GM18867 (cell line): ENCODE measurements around the gene FMN2.

Experiments
- ATAC-seq: cut with Tn5 transposase; IDR thresholded peaks from one replicate; pipeline ENCODE4 v1.9.1; 2021; ENCODE audit warnings: mild to moderate bottlenecking, moderate library complexity; ENCODE audit not compliant: unreplicated experiment

FMN2 gene

DNA sequence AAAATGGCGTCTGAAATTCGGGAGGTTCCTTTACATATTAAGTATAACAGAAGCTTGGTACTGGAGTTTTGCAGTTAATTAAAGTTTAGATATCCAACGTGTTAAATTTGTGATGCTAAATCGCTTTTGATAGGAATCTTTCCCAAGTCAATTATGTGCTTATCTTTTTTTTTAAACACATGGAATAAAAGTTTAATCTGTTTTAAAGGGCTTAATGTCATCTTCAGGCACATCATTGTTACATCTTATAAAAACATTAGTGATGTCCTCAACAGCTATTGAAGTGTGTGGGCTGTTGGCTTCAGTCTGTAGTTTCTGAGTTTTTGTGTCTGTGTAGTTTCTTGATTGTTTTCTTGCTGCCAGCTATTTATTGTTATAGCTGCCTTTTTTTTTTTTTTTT lies 5.3 kb downstream of the FMN2 start:
- no peak for ATAC-seq

DNA sequence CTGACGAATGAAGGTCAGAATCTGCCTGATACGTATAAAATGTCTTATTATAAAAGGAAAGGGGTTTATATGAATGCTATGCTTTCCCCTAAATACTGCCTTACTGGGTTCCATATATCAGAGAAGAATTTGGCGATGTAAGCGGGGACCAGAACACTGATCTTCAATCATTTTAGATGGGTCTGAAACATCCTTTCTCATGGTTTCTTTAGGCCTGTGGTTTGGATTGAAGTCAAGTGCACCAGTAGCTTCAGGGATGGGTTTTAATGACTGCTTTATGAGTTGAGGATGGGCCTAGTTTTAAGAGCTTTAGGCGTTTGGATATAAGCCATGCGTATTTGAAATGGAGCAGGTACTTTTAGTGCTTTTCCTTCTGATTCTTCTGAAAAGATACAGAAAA lies 6.9 kb downstream of the FMN2 start:
- no peak for ATAC-seq

GRCh38 chr1:240099329-240099728 lies 7.6 kb downstream of the FMN2 start:
- ATAC-seq: no peak

DNA sequence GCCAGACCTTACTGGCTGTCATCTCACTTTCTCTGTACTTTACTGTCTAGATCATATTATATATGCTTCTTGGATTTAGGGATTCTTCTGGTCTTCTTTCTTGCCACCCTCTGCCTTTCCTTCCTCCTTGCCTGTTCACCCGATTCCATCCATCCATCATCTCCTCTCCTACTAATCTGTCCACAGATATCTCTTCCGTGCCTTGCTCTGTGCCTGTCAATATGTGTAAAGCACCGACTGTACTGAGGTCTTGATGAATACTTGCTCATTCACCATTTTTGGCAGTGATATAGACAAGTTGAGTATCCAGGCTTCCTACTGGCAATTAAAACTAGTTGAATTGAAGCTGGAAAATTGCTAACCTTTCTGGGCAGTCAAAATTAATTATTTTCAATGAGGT lies 8.1 kb downstream of the FMN2 start:
- no peak for ATAC-seq

DNA sequence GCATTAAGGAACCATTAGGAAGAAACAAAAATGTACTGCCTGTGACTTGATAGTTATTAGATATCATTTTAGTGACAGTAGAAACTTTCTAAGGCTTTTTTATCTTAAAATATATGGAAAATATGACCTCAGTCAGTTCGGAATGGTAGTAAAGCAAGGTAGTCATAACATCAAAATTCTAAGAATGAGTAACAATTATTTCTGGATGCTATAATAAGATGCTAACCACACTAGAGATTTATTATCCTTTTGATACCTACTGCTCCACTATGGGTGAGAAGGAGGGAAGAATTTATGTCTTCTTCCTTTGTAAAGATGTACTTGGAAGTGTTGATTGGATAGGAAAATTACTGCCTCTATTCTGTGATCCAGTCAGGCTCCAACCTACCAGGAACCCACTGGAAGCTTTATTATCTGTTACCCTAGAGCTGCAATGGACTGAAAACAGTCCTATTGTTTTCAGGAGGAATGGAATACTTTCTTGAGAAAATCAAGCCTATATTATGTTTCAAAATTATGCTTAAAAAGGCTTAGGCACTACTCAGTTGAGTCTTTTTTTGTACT lies 8.8 kb downstream of the FMN2 start:
- ATAC-seq: no peak

DNA sequence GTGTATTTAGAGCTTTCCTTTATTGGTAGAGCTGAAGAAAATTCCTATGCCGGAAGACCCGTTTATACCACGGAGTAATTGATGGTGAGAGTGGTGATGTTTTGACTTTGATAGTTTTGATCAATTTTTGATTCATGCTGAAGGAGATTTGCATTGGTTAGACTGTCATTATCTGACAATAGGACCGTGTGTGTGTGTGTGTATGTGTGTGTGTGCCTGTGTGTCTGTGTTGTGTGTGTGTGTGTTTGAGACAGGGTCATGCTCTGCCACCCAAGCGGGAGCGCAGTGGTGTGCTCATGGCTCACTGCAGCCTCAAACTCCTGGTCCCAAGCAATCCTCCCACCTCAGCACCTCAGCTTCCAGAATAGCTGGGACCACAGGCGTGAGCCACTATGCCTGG lies 9.6 kb downstream of the FMN2 start:
- ATAC-seq: no peak

- no peak for ATAC-seq
These were observed 10.1 kb downstream of the FMN2 start for GRCh38 chr1:240101737-240102136.

GRCh38 chr1:240104672-240105071 lies 13.0 kb downstream of the FMN2 start:
- ATAC-seq: no peak

DNA sequence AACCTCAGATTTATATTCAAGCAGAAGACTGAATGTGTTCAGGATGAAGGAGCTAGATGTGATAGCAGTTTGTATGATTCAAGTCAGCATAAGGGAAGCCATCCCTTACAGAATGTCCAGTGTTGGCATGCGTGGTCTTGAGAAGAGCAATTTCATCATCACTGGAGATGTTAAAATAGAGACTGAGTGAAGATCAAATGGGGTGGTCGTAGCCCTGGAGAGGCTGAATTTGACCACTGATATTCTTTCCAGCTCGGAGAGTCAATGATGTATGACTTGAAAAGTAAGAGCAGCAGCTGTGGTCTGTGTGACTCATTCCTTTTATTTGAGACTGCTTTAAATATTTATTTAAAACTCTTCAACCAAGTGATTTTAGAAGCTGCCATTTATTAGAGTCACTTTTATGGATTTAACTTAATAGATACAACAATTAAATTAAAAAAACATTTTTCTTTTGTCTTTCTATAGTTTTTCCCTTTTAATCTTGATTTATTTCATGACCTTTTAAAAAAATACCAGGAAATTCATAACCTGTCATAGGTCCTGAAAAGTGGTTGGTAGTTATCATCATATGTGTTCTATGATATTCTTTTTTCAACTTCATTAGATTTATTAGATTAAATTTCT lies 15.5 kb downstream of the FMN2 start:
- ATAC-seq: no peak

GRCh38 chr1:240109130-240109529 lies 17.4 kb downstream of the FMN2 start:
- no peak for ATAC-seq

GRCh38 chr1:240109920-240110636 lies 18.4 kb downstream of the FMN2 start:
- no peak for ATAC-seq

- no peak for ATAC-seq
These were observed 19.9 kb downstream of the FMN2 start for GRCh38 chr1:240111558-240111957.

DNA sequence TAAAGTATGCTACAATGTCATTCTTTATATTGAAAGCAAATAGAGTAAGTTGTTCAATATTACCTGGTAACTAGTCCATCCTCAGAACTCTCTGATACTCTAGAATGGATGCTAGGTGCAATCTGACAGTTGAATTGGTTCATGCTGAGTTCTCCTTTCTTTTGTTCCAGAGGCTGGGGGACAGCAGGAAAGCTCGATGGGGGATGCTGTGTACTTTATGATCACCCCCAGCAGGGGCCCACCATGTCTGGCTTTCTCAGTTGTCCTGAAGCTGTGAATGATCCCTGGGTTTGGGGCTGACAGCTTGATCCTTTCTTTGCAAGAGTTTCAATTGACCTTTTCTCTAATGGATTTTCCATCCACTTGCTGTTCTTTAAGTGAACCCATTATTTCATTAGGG lies 22.5 kb downstream of the FMN2 start:
- ATAC-seq: no peak

- no peak for ATAC-seq
These were observed 24.1 kb downstream of the FMN2 start for GRCh38 chr1:240115831-240116230.

DNA sequence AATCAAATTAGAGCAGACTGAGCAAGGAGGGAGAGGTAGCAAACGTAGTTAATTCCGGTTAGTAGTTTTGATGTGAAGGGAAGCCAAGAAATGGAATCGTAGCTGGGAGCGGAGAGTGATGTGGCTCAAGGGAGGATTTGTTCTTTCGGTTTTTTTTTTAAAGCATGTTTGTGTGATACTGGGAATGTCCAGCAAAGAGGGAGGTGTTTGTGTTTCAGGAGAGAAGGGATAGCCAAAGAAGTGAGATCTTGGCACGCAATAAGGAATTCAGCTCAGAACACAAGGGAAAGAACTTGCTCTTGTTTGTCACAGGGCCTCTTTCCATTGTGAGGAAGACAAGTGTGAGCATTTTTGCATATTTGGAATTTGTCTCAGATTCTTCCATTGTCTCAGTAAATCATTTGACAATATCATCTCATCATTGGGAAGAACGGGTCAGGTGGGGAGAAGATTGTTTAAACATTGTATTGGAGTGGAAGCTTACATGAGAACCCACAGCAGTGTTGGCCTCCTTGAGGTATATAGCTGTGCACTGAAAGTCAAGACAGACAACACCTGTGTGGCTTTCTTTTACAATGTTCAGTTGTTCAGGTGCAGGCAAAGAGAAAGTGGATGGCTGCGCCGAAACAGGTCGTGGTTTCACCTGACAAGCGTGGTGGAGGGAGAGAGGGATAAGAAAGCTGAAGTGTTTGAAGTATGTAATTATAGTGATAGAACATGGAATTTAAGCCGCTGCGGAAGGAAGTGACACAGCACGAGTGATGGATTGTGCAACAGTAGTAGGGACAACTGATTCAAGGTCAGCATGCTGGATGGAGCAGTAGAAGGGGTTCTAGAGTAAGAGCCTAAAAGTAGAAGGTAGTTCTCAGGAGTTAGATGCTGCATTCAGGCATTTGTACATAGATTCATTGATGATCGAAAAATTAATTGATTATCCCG lies 25.4 kb downstream of the FMN2 start:
- ATAC-seq: no peak

DNA sequence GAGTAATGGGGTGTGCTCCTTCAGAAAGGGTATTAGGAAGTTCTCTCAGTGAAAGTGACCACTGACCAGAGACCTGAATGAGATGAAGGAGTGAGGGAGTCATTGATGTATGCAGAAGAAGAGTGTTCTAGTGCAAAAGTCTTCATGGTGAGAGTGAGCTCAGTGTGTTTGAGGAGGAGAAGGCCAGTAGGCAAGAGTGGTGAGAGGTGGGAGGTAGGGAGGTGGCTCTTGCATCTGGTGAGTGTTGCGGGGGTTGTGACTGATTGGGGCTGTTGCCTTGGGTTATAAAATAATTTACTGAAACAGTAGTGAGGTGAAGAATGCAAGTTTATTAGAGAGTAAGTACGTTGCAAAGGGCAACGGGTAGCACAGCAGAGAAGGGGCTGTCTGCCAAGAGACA lies 26.2 kb downstream of the FMN2 start:
- ATAC-seq: no peak

DNA sequence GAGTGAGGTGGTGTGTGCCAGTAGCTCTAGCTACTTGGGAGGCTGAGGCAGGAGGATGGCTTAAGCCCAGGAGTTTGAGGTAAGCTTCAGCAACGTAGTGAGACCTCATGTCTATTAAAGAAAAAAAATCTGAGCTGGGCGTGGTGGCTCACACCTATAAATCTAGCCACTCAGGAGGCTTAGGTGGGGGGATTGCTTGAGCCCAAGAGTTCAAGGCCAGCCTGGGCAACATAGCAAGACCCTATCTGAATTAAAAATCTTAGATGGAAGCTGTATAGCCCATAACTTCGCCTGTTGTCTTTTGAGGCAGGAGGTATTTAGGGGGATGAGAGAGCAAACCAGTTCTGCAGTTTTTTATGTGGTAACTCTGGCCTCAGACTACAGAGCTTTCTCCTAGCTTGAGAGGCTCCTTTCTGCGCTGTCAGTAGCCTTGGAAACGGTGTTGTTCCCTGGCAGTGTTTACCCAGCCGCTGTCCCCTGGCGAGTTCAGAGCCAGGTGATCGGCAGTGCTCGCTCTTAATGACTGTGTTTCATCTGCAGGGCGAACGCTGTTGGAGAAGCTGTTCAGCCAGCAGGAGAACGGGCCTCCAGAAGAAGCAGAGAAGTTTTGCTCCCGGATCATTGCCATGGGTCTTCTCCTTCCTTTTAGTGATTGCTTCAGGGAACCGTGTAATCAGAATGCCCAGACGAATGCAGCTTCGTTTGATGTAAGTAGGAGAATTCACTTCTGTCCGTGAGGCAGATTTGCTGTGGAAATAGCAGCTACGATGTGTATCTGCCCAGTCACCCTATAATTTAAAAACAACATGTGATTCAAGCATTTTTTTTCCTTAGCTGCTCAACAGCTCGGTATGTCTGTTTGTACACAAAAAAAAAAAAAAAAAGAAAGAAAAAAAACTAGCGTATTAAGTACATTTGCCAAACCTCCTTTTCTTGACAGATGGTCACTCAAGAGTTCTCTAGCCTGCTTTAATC lies 31.2 kb downstream of the FMN2 start:
- ATAC-seq: no peak

GRCh38 chr1:240126821-240127220 lies 35.1 kb downstream of the FMN2 start:
- ATAC-seq: no peak

GRCh38 chr1:240128366-240128765 lies 36.7 kb downstream of the FMN2 start:
- ATAC-seq: no peak

DNA sequence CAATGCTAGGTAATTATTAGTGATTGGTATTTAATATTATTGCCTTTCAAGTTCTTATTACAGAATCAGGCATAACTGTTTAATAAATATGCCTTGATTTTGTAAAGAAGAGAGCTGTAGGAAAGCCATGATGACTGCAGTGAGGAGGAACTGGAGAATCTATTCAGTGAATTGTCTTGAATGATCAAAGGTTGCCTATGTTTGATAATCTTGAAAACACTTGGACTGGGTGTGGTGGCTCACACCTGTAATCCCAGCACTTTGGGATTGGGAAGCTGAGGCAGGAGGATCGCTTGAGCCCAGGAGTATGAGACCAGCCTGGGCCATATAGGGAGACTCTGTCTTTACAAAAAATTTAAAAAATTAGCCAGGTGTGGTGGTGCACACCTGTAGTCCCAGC lies 42.4 kb downstream of the FMN2 start:
- no peak for ATAC-seq
